NCI-H2171 treated with DMSO at 0.1 percent for 48 hours (cell line): Measurements from ENCODE around the gene ENPP5.
"Not testable (repeated sequence)": the region's sequence is repeated elsewhere in the genome, so short reads cannot be mapped to it uniquely, and the experiment has no call there.

Experiments used
- DNase-seq: peaks from one replicate; lab custom pipeline; 2025; lab: John Stamatoyannopoulos, UW

The ENPP5 gene

GRCh38 chr6:46174904-46175303 lies 4.1 kb upstream of the ENPP5 start:
- no peak for DNase-seq

GRCh38 chr6:46172176-46172575 lies 1.4 kb upstream of the ENPP5 start:
- no peak for DNase-seq

GRCh38 chr6:46160102-46160501 lies 10.7 kb downstream of the ENPP5 start:
- no peak for DNase-seq

GRCh38 chr6:46159229-46159628 lies 11.6 kb downstream of the ENPP5 start:
- DNase-seq = no peak

- no peak for DNase-seq
These were observed 14.1 kb downstream of the ENPP5 start for GRCh38 chr6:46156701-46157100.

GRCh38 chr6:46149066-46149465 lies 21.7 kb downstream of the ENPP5 start:
- not testable (repeated sequence) for DNase-seq

- DNase-seq = no peak
These were observed 26.5 kb downstream of the ENPP5 start for GRCh38 chr6:46144270-46144669.

GRCh38 chr6:46138281-46138680 lies 32.5 kb downstream of the ENPP5 start:
- peak; percentile 48 for DNase-seq

- DNase-seq = no peak
These were observed 33.4 kb downstream of the ENPP5 start for GRCh38 chr6:46137387-46137786.

GRCh38 chr6:46136831-46137230 lies 33.9 kb downstream of the ENPP5 start:
- DNase-seq = no peak

- no peak for DNase-seq
These were observed 35.6 kb downstream of the ENPP5 start for GRCh38 chr6:46135176-46135575.

GRCh38 chr6:46134216-46134615 lies 36.6 kb downstream of the ENPP5 start:
- DNase-seq = no peak

GRCh38 chr6:46131291-46131690 lies 39.5 kb downstream of the ENPP5 start:
- not testable (repeated sequence) for DNase-seq

- DNase-seq = peak; percentile 17
These were observed 40.1 kb downstream of the ENPP5 start for GRCh38 chr6:46130666-46131065.

GRCh38 chr6:46129629-46130511 lies 40.9 kb downstream of the ENPP5 start, which contains the start of gene ENPP4:
ENPP4 (plus strand) TSS chr6:46129989; CDS start chr6:46139584, 9,595 bp downstream.
- DNase-seq = peak; percentile 99

GRCh38 chr6:46129291-46129628 lies 41.5 kb downstream of the ENPP5 start:
- no peak for DNase-seq

GRCh38 chr6:46128476-46128875 lies 42.3 kb downstream of the ENPP5 start:
- DNase-seq = no peak

GRCh38 chr6:46119679-46120078 lies 51.1 kb downstream of the ENPP5 start:
- not testable (repeated sequence) for DNase-seq

GRCh38 chr6:46118836-46119235 lies 51.9 kb downstream of the ENPP5 start:
- no peak for DNase-seq

GRCh38 chr6:46118157-46118556 lies 52.6 kb downstream of the ENPP5 start:
- no peak for DNase-seq

- DNase-seq = no peak
These were observed 54.5 kb downstream of the ENPP5 start for GRCh38 chr6:46116289-46116688.

- DNase-seq = no peak
These were observed 55.1 kb downstream of the ENPP5 start for GRCh38 chr6:46115634-46116033.

- peak; percentile 5 for DNase-seq
These were observed 57.4 kb downstream of the ENPP5 start for GRCh38 chr6:46113370-46113769.
